ENCODE data around the gene CZIB. TPM values are rescaled to one million over a fixed set of nuclear protein-coding genes. Genes with fewer than 3 reads are reported as not detected.

Gene CZIB
- polyA plus RNA-seq, 1 donor from 2014 or later: 103 TPM

DNA sequence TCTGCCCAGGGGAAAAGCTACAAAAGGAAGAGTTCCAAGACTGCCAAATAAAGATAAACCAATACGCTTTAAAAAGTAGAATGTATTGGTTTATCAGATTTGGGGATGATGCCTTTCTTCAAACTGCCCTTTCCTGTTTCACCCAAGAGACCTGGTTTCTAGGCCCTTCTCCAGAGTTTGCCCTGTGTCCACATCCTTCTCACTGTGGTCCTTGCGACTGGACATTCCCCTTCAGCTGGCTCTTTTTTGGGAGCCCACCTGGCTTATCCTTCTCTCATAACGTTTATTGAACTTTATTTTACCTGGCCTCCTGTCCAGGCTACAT is 490 bp upstream of the CZIB start:
- Histone ChIP-seq H3F3A (ENCODE audit: insufficient read depth, low read length, poor library complexity, severe bottlenecking) (no peaks in the 10 kb centered on the region), H3K79me2 (replicated peaks; ENCODE audit: insufficient read depth, low read length) (peaks cover 8% of the 10 kb centered on the region), H4K20me1 (ENCODE audit: insufficient read depth) (no peaks in the 10 kb centered on the region), H3K9ac (ENCODE audit: low read length) (peak overlapping the region; percentile 95), H3K9me3 (ENCODE audit: low read length) (no peaks in the 10 kb centered on the region), H2AFZ (ENCODE audit: low read depth, low read length) (peak overlapping the region; percentile 77), H3K36me3 (ENCODE audit: insufficient read depth, low read length) (no peaks in the 10 kb centered on the region), H3K4me2 (ENCODE audit: low read length) (peak overlapping the region; percentile 43), H3K27me3 (ENCODE audit: insufficient read depth, low read depth, low read length) (no peaks in the 10 kb centered on the region), H3K4me3 (ENCODE audit: low read length) (peak overlapping the region; percentile 81), H3K27ac (ENCODE audit: low read length) (peak overlapping the region; percentile 96), H3K9me2 (ENCODE audit: insufficient read depth, low read length) (no peaks in the 10 kb centered on the region)
- TF ChIP-seq RAD21 (conservative IDR thresholded peaks at IDR 0.05): no peak
- TF ChIP-seq POLR2AphosphoS5 (IDR thresholded peaks at IDR 0.05): no peak
- TF ChIP-seq MXI1 (conservative IDR thresholded peaks at IDR 0.05; ENCODE audit: poor library complexity, severe bottlenecking): no peak
- TF ChIP-seq, protein P1, sequence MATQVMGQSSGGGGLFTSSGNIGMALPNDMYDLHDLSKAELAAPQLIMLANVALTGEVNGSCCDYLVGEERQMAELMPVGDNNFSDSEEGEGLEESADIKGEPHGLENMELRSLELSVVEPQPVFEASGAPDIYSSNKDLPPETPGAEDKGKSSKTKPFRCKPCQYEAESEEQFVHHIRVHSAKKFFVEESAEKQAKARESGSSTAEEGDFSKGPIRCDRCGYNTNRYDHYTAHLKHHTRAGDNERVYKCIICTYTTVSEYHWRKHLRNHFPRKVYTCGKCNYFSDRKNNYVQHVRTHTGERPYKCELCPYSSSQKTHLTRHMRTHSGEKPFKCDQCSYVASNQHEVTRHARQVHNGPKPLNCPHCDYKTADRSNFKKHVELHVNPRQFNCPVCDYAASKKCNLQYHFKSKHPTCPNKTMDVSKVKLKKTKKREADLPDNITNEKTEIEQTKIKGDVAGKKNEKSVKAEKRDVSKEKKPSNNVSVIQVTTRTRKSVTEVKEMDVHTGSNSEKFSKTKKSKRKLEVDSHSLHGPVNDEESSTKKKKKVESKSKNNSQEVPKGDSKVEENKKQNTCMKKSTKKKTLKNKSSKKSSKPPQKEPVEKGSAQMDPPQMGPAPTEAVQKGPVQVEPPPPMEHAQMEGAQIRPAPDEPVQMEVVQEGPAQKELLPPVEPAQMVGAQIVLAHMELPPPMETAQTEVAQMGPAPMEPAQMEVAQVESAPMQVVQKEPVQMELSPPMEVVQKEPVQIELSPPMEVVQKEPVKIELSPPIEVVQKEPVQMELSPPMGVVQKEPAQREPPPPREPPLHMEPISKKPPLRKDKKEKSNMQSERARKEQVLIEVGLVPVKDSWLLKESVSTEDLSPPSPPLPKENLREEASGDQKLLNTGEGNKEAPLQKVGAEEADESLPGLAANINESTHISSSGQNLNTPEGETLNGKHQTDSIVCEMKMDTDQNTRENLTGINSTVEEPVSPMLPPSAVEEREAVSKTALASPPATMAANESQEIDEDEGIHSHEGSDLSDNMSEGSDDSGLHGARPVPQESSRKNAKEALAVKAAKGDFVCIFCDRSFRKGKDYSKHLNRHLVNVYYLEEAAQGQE (IDR thresholded peaks at IDR 0.05; ENCODE audit: borderline replicate concordance): no peak
- TF ChIP-seq, protein P2, sequence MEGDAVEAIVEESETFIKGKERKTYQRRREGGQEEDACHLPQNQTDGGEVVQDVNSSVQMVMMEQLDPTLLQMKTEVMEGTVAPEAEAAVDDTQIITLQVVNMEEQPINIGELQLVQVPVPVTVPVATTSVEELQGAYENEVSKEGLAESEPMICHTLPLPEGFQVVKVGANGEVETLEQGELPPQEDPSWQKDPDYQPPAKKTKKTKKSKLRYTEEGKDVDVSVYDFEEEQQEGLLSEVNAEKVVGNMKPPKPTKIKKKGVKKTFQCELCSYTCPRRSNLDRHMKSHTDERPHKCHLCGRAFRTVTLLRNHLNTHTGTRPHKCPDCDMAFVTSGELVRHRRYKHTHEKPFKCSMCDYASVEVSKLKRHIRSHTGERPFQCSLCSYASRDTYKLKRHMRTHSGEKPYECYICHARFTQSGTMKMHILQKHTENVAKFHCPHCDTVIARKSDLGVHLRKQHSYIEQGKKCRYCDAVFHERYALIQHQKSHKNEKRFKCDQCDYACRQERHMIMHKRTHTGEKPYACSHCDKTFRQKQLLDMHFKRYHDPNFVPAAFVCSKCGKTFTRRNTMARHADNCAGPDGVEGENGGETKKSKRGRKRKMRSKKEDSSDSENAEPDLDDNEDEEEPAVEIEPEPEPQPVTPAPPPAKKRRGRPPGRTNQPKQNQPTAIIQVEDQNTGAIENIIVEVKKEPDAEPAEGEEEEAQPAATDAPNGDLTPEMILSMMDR (IDR thresholded peaks at IDR 0.05; ENCODE audit: poor library complexity, severe bottlenecking): no peak
- no peak for TF ChIP-seq SMC3 (conservative IDR thresholded peaks at IDR 0.05; ENCODE audit: poor library complexity)
- TF ChIP-seq EZH2 (IDR thresholded peaks at IDR 0.05; ENCODE audit: borderline replicate concordance, insufficient read depth, low read length, poor library complexity, severe bottlenecking): no peak

DNA sequence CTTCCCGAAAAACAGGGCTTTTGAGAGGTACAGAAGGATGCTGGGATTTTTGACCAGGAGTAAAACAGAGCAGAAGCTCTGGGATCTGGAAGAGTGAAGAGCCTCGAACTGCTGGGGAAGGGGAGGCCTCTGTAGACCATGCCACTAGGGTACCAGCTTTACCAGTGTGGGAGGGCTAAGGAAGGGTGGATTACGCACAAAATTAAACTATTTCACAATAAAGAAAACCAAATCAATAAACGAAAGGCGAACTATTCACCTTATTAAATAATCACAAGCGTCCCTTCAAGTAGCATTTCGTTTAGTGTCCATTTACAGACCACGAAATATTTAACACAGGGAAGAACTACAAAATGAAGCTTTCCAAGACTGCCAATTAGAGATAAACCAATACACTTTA is 723 bp downstream of the CZIB start:
- no peaks in the 10 kb centered on the region for H4K20me1 ChIP-seq (ENCODE audit: insufficient read depth)
- H3K9me2 ChIP-seq (ENCODE audit: insufficient read depth, low read length): no peaks in the 10 kb centered on the region
- H3K9ac ChIP-seq (ENCODE audit: low read length): peak overlapping the region; percentile 95
- peak overlapping the region; percentile 87 for H3K4me2 ChIP-seq (ENCODE audit: low read length)
- peak overlapping the region; percentile 96 for H3K27ac ChIP-seq (ENCODE audit: low read length)
- no peaks in the 10 kb centered on the region for H3K9me3 ChIP-seq (ENCODE audit: low read length)
- peak overlapping the region; percentile 81 for H3K4me3 ChIP-seq (ENCODE audit: low read length)
- TF ChIP-seq SMC3 (conservative IDR thresholded peaks at IDR 0.05; ENCODE audit: poor library complexity) (no peak), RAD21 (conservative IDR thresholded peaks at IDR 0.05) (no peak)
- TF ChIP-seq, protein P1 (IDR thresholded peaks at IDR 0.05; ENCODE audit: borderline replicate concordance): no peak
- H3K36me3 ChIP-seq (ENCODE audit: insufficient read depth, low read length): no peaks in the 10 kb centered on the region
- H3F3A ChIP-seq (ENCODE audit: insufficient read depth, low read length, poor library complexity, severe bottlenecking): no peaks in the 10 kb centered on the region
- H3K79me2 ChIP-seq (replicated peaks; ENCODE audit: insufficient read depth, low read length): peaks cover 8% of the 10 kb centered on the region
- no peaks in the 10 kb centered on the region for H3K27me3 ChIP-seq (ENCODE audit: insufficient read depth, low read depth, low read length)
- H2AFZ ChIP-seq (ENCODE audit: low read depth, low read length): peak overlapping the region; percentile 77
